ENCODE results near the gene CYTH4. TPM values are rescaled to one million over a fixed set of nuclear protein-coding genes. Genes with fewer than 3 reads are reported as not detected.

The CYTH4 gene
- total RNA-seq, 1 donor from 2014 or later, result not detected

DNA sequence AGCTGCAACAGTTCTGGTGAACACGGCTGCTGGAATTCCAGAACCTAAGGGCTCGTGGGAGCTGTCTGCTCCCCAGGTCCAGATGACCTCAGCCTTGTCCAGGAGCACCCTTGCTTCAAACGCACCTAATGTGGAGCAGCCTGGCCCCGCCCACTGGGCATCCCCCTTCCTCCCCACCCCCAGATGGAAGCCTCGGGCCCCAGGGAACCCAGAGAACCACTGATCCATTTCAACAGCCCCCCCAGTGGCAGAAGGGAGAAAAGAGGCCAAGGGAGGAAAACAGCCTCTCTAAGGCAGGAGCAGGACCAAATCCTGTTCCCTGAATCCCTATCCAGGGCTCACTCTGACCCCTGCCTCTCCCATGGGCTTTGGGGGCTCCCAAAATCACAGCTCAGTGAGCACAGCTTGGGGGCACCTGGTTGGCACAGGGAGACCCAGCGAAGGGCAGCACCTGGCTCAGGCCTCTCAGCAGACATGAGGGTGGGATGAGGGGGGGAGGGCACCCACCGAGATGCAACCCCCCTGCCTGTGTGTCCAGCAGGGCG, 1.2 kb downstream of the CYTH4 start:
- Mint-ChIP-seq H3K27me3 (ENCODE audit: insufficient read depth, low read depth) (peaks cover 22% of the 10 kb centered on the region), H3K36me3 (no peaks in the 10 kb centered on the region), H3K4me1 (peaks cover 19% of the 10 kb centered on the region), H3K9me3 (no peaks in the 10 kb centered on the region), H3K4me3 (no peak overlapping the region), H3K27ac (peak overlapping the region; percentile 66)
- H4K20me1 ChIP-seq (ENCODE audit: low read depth), result no peaks in the 10 kb centered on the region
- no peak overlapping the region for H3K9ac ChIP-seq
- H3K4me2 ChIP-seq, result no peak overlapping the region
- DNase-seq (ENCODE audit: low spot score), result no peak
- H3K9me3 ChIP-seq (ENCODE audit: low read depth), result no peaks in the 10 kb centered on the region
- H3K27me3 ChIP-seq, result no peaks in the 10 kb centered on the region
- no peak overlapping the region for H3K27ac ChIP-seq
- no peaks in the 10 kb centered on the region for H3K36me3 ChIP-seq
- TF ChIP-seq EZH2phosphoT487 (IDR thresholded peaks at IDR 0.05) (no peak), EZH2 (IDR thresholded peaks at IDR 0.05) (no peak)
- TF ChIP-seq, protein P1, sequence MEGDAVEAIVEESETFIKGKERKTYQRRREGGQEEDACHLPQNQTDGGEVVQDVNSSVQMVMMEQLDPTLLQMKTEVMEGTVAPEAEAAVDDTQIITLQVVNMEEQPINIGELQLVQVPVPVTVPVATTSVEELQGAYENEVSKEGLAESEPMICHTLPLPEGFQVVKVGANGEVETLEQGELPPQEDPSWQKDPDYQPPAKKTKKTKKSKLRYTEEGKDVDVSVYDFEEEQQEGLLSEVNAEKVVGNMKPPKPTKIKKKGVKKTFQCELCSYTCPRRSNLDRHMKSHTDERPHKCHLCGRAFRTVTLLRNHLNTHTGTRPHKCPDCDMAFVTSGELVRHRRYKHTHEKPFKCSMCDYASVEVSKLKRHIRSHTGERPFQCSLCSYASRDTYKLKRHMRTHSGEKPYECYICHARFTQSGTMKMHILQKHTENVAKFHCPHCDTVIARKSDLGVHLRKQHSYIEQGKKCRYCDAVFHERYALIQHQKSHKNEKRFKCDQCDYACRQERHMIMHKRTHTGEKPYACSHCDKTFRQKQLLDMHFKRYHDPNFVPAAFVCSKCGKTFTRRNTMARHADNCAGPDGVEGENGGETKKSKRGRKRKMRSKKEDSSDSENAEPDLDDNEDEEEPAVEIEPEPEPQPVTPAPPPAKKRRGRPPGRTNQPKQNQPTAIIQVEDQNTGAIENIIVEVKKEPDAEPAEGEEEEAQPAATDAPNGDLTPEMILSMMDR (IDR thresholded peaks at IDR 0.05), result no peak
- no peaks in the 10 kb centered on the region for H3F3A ChIP-seq (ENCODE audit: low read depth)
- H3K4me3 ChIP-seq, result no peak overlapping the region
- no peaks in the 10 kb centered on the region for H3K79me2 ChIP-seq (ENCODE audit: low read depth)
- H2AFZ ChIP-seq (replicated peaks), result no peak overlapping the region
- peaks cover 12% of the 10 kb centered on the region for H3K4me1 ChIP-seq

GRCh38 chr22:37284126-37284804, 2.0 kb downstream of the CYTH4 start:
- Histone ChIP-seq H3K4me2 (peak overlapping the region; percentile 4), H3K36me3 (no peaks in the 10 kb centered on the region), H3K27ac (no peak overlapping the region), H3K4me1 (peaks cover 12% of the 10 kb centered on the region), H4K20me1 (ENCODE audit: low read depth) (no peaks in the 10 kb centered on the region), H3K9ac (no peak overlapping the region), H3K27me3 (no peaks in the 10 kb centered on the region), H2AFZ (replicated peaks) (peak overlapping the region; percentile 80), H3K9me3 (ENCODE audit: low read depth) (no peaks in the 10 kb centered on the region), H3K79me2 (ENCODE audit: low read depth) (no peaks in the 10 kb centered on the region), H3F3A (ENCODE audit: low read depth) (no peaks in the 10 kb centered on the region), H3K4me3 (no peak overlapping the region)
- H3K4me3 Mint-ChIP-seq, result peak overlapping the region; percentile 33
- H3K36me3 Mint-ChIP-seq, result no peaks in the 10 kb centered on the region
- H3K9me3 Mint-ChIP-seq, result no peaks in the 10 kb centered on the region
- H3K27ac Mint-ChIP-seq, result peak overlapping the region; percentile 66
- no peak for TF ChIP-seq EZH2phosphoT487 (IDR thresholded peaks at IDR 0.05)
- peaks cover 20% of the 10 kb centered on the region for H3K27me3 Mint-ChIP-seq (ENCODE audit: insufficient read depth, low read depth)
- H3K4me1 Mint-ChIP-seq, result peaks cover 17% of the 10 kb centered on the region
- DNase-seq (ENCODE audit: low spot score), result no peak

DNA sequence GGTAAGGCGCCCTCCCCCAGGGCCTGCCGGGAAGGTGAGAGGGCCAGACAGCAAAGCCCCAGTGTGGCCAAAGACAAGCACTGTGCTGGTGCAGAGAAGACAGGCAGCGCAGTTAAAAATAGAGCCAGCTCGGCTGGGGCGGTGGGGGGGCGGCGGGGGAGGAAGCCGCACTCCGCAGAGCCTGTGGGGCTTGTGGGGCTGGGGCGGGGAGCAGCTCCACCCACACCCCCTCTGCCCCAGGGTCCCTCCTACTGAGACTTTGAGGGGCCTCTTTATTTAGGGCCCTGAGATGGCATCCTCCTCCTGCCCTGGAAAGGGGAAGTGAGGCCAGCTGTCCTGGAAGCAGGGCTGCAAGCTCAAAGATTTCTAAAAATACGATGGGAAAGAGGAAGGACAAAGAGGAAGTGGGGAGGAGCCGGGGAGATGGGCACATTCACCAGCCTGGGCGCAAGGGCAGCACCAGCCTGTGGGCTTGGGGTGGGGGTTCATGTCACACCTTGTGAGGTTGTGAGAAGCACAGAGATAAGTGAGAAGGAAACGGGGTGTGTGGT, 2.6 kb downstream of the CYTH4 start:
- peaks cover 12% of the 10 kb centered on the region for H3K4me1 ChIP-seq
- TF ChIP-seq EZH2phosphoT487 (IDR thresholded peaks at IDR 0.05), result no peak
- no peak for TF ChIP-seq EZH2 (IDR thresholded peaks at IDR 0.05)
- TF ChIP-seq, protein P1 (IDR thresholded peaks at IDR 0.05), result no peak
- Mint-ChIP-seq H3K27ac (no peak overlapping the region), H3K4me1 (peaks cover 11% of the 10 kb centered on the region), H3K36me3 (no peaks in the 10 kb centered on the region), H3K9me3 (no peaks in the 10 kb centered on the region), H3K27me3 (ENCODE audit: insufficient read depth, low read depth) (peaks cover 20% of the 10 kb centered on the region), H3K4me3 (no peak overlapping the region)
- H4K20me1 ChIP-seq (ENCODE audit: low read depth), result no peaks in the 10 kb centered on the region
- H3K4me3 ChIP-seq, result no peak overlapping the region
- DNase-seq (ENCODE audit: low spot score), result no peak
- no peaks in the 10 kb centered on the region for H3K36me3 ChIP-seq
- H3F3A ChIP-seq (ENCODE audit: low read depth), result no peaks in the 10 kb centered on the region
- no peak overlapping the region for H3K27ac ChIP-seq
- H3K4me2 ChIP-seq, result peak overlapping the region; percentile 4
- no peak overlapping the region for H3K9ac ChIP-seq
- H2AFZ ChIP-seq (replicated peaks), result peak overlapping the region; percentile 80
- H3K27me3 ChIP-seq, result no peaks in the 10 kb centered on the region
- no peaks in the 10 kb centered on the region for H3K79me2 ChIP-seq (ENCODE audit: low read depth)
- no peaks in the 10 kb centered on the region for H3K9me3 ChIP-seq (ENCODE audit: low read depth)

GRCh38 chr22:37285937-37286336, 3.6 kb downstream of the CYTH4 start:
- no peaks in the 10 kb centered on the region for H4K20me1 ChIP-seq (ENCODE audit: low read depth)
- H3K9me3 Mint-ChIP-seq, result no peaks in the 10 kb centered on the region
- peaks cover 12% of the 10 kb centered on the region for H3K4me1 ChIP-seq
- peaks cover 19% of the 10 kb centered on the region for H3K27me3 Mint-ChIP-seq (ENCODE audit: insufficient read depth, low read depth)
- no peaks in the 10 kb centered on the region for H3F3A ChIP-seq (ENCODE audit: low read depth)
- H3K79me2 ChIP-seq (ENCODE audit: low read depth), result no peaks in the 10 kb centered on the region
- H3K27me3 ChIP-seq, result no peaks in the 10 kb centered on the region
- H3K4me3 ChIP-seq, result no peak overlapping the region
- TF ChIP-seq, protein P1 (IDR thresholded peaks at IDR 0.05), result no peak
- no peak for TF ChIP-seq EZH2phosphoT487 (IDR thresholded peaks at IDR 0.05)
- TF ChIP-seq EZH2 (IDR thresholded peaks at IDR 0.05), result no peak
- H3K36me3 Mint-ChIP-seq, result no peaks in the 10 kb centered on the region
- H3K27ac Mint-ChIP-seq, result peak overlapping the region; percentile 57
- no peak overlapping the region for H2AFZ ChIP-seq (replicated peaks)
- H3K4me1 Mint-ChIP-seq, result peaks cover 8% of the 10 kb centered on the region
- no peak overlapping the region for H3K4me3 Mint-ChIP-seq
- H3K36me3 ChIP-seq, result no peaks in the 10 kb centered on the region
- H3K27ac ChIP-seq, result no peak overlapping the region
- H3K9ac ChIP-seq, result no peak overlapping the region
- no peak for DNase-seq (ENCODE audit: low spot score)
- H3K4me2 ChIP-seq, result no peak overlapping the region
- H3K9me3 ChIP-seq (ENCODE audit: low read depth), result no peaks in the 10 kb centered on the region

Data from neural progenitor cell (in vitro differentiated cells).